ENCODE measurements around the gene HSD17B12.

HSD17B12 gene

DNA sequence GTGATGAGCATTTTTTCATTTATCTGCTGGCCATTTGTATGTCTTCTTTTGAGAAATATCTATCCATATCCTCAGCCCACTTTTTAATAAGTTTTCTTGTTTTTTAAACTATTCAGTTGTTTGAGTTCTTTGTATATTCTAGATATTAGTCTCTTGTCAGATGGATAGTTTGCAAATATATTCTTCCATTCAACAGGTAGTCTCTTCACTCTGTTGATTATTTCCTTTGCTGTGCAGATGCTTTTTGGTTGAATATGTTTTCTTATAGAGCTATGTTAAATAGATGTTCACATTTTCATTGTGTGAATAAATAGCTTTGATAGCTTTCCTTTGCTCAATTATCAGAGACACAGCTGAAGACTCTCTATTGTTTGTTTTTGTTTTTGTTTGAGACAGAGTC lies 131.9 kb downstream of the HSD17B12 start:
- intact Hi-C loops (cut with DNase I; ENCODE audit: low total_unique reads): no loop called here
- DNase-seq: no peak
- H3K4me1 ChIP-seq: no peaks in the 10 kb centered on the region
- TF ChIP-seq, protein P1, sequence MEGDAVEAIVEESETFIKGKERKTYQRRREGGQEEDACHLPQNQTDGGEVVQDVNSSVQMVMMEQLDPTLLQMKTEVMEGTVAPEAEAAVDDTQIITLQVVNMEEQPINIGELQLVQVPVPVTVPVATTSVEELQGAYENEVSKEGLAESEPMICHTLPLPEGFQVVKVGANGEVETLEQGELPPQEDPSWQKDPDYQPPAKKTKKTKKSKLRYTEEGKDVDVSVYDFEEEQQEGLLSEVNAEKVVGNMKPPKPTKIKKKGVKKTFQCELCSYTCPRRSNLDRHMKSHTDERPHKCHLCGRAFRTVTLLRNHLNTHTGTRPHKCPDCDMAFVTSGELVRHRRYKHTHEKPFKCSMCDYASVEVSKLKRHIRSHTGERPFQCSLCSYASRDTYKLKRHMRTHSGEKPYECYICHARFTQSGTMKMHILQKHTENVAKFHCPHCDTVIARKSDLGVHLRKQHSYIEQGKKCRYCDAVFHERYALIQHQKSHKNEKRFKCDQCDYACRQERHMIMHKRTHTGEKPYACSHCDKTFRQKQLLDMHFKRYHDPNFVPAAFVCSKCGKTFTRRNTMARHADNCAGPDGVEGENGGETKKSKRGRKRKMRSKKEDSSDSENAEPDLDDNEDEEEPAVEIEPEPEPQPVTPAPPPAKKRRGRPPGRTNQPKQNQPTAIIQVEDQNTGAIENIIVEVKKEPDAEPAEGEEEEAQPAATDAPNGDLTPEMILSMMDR (IDR thresholded peaks at IDR 0.05): no peak
- H3K27me3 ChIP-seq: no peaks in the 10 kb centered on the region
- H3K36me3 ChIP-seq: peaks cover 0 to 9% (median 6%) of the 10 kb centered on the region in 3 donors
- no peaks in the 10 kb centered on the region for H3K9me3 ChIP-seq
- no peak overlapping the region for H3K27ac ChIP-seq
- H3K4me3 ChIP-seq: no peak overlapping the region

DNA sequence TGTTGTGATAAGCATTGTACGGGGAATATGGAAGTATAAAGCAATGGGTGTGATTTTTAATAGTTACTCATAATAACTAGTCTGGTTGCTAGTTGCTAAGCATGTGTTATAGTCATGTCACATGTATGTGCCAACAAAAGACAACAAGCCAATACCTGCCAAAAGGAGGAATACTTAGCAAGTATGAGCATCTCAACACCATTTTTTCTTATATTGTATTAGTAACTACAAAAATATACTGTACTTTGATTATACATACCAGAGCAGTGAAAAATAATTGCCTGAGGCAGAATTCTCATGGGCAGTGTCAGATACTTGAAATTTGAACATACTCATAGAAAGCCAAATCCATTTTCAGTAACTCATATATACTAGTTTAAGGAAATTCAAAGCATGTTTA lies 137.7 kb downstream of the HSD17B12 start:
- Histone ChIP-seq H3K4me1 (no peaks in the 10 kb centered on the region), H3K9me3 (no peaks in the 10 kb centered on the region), H3K27me3 (no peaks in the 10 kb centered on the region), H3K4me3 (no peak overlapping the region), H3K36me3 (peaks cover 0 to 12% (median 6%) of the 10 kb centered on the region in 3 donors), H3K27ac (no peak overlapping the region)
- DNase-seq: no peak
- TF ChIP-seq, protein P1 (IDR thresholded peaks at IDR 0.05): no peak
- intact Hi-C loops (cut with DNase I; ENCODE audit: low total_unique reads): no loop called here

DNA sequence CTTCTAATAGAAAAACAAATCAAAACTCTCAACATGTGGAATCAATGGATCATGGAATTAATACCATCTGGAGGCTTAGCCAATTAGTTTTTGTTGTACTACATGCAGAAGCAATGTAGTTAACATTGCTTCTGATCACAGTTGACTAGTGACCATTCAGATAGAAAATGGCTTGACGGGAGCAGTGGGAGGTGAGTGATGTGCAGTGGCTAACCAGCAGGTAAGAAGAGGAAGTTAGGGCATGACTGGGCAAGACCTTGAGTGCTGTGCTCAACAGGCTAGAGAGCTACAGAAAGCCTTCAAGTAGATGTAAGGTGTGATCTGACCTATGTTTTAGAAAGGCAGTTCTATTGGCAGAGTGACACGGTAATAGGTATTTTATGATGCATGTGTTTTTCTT lies 139.4 kb downstream of the HSD17B12 start:
- intact Hi-C loops (cut with DNase I; ENCODE audit: low total_unique reads): no loop called here
- no peaks in the 10 kb centered on the region for H3K9me3 ChIP-seq
- H3K27ac ChIP-seq: no peak overlapping the region
- peaks cover 0 to 12% (median 11%) of the 10 kb centered on the region in 3 donors for H3K36me3 ChIP-seq
- no peaks in the 10 kb centered on the region for H3K4me1 ChIP-seq
- H3K27me3 ChIP-seq: no peaks in the 10 kb centered on the region
- H3K4me3 ChIP-seq: no peak overlapping the region
- TF ChIP-seq, protein P1 (IDR thresholded peaks at IDR 0.05): no peak
- DNase-seq: no peak

DNA sequence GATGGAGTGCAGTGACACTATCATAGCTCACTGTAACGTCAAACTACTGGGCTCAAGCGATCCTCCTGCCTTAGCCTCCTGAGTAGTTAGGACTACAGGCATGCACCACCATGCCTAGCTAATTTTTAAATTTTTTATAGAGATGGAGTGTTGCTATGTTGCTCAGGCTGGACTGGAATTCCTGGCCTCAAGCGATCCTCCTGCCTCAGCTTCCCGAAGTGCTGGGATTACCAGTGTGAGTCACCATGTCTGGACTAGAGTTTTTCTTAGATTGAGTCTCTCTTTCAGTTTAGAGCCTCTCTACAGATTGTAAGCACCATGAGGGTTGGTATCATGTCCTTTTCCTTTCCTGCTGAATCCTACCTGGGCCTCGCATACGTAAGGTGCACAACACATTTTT lies 142.8 kb downstream of the HSD17B12 start:
- TF ChIP-seq, protein P1 (IDR thresholded peaks at IDR 0.05): no peak
- no peak overlapping the region for H3K27ac ChIP-seq
- no peaks in the 10 kb centered on the region for H3K27me3 ChIP-seq
- no peak overlapping the region for H3K4me3 ChIP-seq
- DNase-seq: no peak
- no peaks in the 10 kb centered on the region for H3K9me3 ChIP-seq
- H3K36me3 ChIP-seq: peaks cover 0 to 5% (median 3%) of the 10 kb centered on the region in 3 donors
- intact Hi-C loops (cut with DNase I; ENCODE audit: low total_unique reads): no loop called here
- H3K4me1 ChIP-seq: no peaks in the 10 kb centered on the region

DNA sequence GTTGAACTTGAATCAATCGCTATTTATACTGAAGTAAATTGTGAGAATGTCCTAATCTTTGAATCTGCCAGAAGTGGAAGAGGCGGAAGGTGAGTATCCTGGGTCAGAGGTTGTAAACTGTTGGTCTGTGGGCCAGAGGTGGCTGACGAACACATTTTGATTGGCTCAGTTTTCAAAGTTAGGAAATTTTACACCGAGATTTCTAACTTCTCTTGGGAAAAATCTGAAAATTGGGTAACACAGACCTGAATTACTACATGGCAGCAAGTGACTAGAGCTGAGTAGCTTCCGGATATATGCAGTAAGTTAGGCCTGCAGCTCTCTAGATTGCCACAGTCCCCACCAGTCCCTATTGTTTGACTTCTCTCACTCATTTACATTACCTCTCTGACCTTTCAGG lies 143.3 kb downstream of the HSD17B12 start:
- Histone ChIP-seq H3K4me3 (no peak overlapping the region), H3K4me1 (no peaks in the 10 kb centered on the region), H3K27me3 (no peaks in the 10 kb centered on the region), H3K27ac (no peak overlapping the region), H3K9me3 (no peaks in the 10 kb centered on the region), H3K36me3 (peaks cover 0 to 5% (median 3%) of the 10 kb centered on the region in 3 donors)
- intact Hi-C loops (cut with DNase I; ENCODE audit: low total_unique reads): no loop called here
- DNase-seq: no peak
- TF ChIP-seq, protein P1 (IDR thresholded peaks at IDR 0.05): no peak
